Activated effector memory CD4-positive, alpha-beta T cell treated with Interleukin-2 at 50 U/mL for 16 hours (primary cell): ENCODE measurements around the gene SLC22A25.

Source experiments
- DNase-seq: peaks from one replicate; pipeline ENCODE4 v3.0.0-alpha.2; 2020

Gene SLC22A25

DNA sequence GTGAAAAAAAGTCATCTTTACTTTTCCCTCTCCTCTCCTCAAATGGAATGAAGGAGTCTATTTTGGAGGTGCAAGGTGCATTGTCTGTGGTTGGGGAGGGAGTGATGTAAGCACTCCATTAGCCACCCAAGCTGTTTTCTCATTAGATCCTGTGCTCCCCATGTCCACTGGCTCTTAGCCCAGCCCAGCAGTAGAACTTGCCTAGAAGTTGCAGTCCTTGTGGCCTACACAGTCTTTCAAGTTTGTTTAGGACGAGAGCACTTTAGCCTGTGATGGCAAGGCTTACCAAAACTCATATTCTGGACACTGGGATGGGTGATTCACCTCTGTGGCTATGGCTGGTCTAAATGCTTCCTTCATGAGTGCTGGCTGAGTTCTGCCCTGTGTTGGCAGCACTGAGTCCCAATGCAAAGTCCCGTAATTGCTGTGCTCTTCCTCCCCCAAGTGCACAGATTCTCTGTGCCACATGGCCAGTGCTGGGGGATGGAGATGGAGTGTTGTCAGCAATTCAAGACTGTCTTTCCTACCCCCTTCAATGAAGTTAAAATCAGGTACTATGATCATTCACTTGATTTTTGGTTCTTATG, 15.8 kb downstream of the SLC22A25 start:
- no peak for DNase-seq

DNA sequence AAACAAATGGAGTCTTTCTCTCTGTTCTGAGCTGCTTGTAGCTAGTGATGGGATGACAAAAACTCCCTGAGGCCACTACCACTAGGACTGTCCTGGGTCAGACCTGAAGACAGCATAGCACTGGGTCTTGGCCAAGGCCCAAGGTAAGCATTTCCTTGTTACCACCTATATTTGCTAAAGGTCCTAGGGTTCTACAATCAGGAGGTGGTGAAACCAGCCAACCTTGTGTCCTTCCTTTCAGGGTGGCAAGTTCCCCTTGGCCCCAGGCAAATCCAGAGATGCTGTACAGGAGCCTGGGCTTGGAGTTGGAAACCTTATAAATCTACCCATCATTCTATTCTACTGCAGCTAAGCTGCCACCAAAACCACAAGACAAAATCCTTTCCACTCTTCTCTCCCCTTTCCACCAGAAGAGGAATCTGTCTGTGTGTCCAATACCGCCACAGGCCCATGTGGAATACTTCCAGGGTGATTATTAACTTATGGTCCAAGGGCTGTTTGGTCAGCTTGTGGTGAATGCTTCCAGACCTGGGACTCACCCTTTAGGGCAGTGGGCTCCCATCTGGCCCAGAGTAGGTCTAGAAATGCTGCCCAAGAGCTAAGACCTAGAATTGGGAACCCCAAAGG, 16.8 kb downstream of the SLC22A25 start:
- no peak for DNase-seq

DNA sequence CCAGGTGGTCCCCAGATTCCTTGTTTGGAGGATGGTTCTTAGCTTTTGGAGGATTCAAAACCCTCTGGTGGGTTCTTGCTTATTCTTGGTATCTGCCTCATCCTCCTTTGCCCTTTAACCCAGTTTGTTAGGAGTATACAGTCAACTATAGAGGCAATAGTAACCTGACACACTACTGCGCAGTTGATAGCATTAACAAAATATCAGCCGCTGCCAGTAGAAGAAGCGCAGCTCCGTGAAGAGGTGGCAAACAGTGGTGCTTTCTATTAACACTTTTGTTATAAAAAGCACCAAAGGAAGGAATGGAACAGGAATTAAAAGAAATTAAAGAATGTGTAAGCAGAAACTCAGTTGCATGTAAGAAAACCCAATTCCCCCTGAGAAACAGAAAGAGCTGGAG, 29.3 kb downstream of the SLC22A25 start:
- no peak for DNase-seq

DNA sequence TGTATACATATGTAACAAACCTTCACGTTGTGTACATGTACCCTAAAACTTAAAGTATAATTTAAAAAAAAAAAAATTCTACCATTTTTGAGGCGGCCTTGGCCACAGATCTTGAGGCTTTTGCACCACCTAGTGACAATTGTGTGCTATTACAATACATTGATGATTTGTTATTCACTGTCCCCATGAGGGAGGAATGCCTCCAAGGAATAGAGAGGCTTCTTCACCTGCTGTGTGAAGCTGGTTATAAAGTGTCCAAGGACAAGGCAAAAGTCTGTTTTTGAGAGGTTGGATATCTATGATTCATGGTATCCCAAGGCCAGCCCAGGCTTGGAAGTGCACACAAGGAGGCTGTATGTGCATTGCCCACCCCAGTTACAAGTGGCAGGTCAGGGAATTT, 30.7 kb downstream of the SLC22A25 start:
- DNase-seq: no peak

DNA sequence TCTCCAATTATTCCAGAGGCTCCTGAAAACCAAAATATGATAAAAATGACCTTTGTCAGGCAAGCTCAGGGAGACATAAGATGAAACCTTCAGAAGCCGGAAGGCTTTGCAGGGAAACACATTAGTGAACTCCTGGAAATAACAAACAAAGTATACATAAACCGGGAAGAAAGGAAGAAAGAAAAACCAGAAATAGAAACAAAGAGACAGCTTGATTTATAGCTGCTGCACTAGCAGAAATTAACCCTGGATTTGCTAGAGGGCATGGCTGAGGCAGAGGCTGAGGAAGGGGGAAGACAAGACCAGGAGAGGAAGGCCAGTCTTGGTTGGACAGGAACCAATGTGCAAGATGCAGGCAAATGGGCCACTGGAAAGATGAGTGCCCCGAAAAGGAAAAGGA, 33.3 kb downstream of the SLC22A25 start:
- DNase-seq: no peak
